H1 (cell line): Measurements from ENCODE around the gene OR2H2.

Experiments used
- ATF3 ChIP-seq: IDR thresholded peaks from 2 replicates; pipeline ENCODE4 v1.6.1; 2011; ENCODE audit warnings: low read depth, mild to moderate bottlenecking, low read length; ENCODE audit not compliant: insufficient read depth
- CTCF ChIP-seq, 3 experiments: IDR thresholded peaks; 1 replicate in 2 of 3; 2 replicates in 1 of 3; pipeline versions ENCODE4 v1.5.1 to v1.6.1; 2011; ENCODE audit warnings: low read length in 3 of 3, mild to moderate bottlenecking in 3 of 3, inconsistent platforms in 2 of 3, low read depth in 1 of 3, moderate library complexity in 1 of 3; ENCODE audit not compliant: insufficient read depth in 1 of 3; ENCODE audit errors: control extremely low read depth in 1 of 3
- RNF2 ChIP-seq: fragments of 200-900, 300-1000 bp; sonication (generic); IDR thresholded peaks from 2 replicates; pipeline ENCODE4 v1.7.1; 2016; ENCODE audit warnings: borderline replicate concordance, low read depth, mild to moderate bottlenecking, antibody characterized with exemption, low read length; ENCODE audit not compliant: poor library complexity, severe bottlenecking; ENCODE audit errors: missing control alignments
- SIRT6 ChIP-seq: IDR thresholded peaks from one replicate; pipeline ENCODE4 v1.7.1; 2012; ENCODE audit warnings: low read length, inconsistent platforms
- TAF1 ChIP-seq: IDR thresholded peaks from 2 replicates; pipeline ENCODE4 v1.6.1; 2011; ENCODE audit warnings: mild to moderate bottlenecking, low read depth, low read length

GRCh38 chr6:29558439-29559079 is 26.4 kb upstream of the OR2H2 start:
- no peak for TF ChIP-seq TAF1
- no peak for TF ChIP-seq CTCF (IDR thresholded peaks at IDR 0.05; ENCODE audit: control extremely low read depth in 1 of 3, insufficient read depth in 1 of 3, low read depth in 1 of 3, low read length in 3 of 3)
- TF ChIP-seq RNF2 = no peak
- no peak for TF ChIP-seq ATF3
- no peak for TF ChIP-seq SIRT6
